HepG2 (cell line): ENCODE data around the gene KCND1. TPM values are rescaled to one million over a fixed set of nuclear protein-coding genes. Genes with fewer than 3 reads are reported as not detected.

Source experiments
- ATAC-seq: fragments of 200-7000 bp; cut with Tn5 transposase; 3 replicates; pipeline ENCODE4 v1.9.1; 2020; ENCODE audit warnings: mild to moderate bottlenecking, moderate library complexity
- BruUV-seq: library from RNA; stranded (reverse); fragments of 400-500 nt; replicated peaks from 2 replicates; lab custom pipeline; 2021; lab: Mats Ljungman, UMichigan
- CTCF ChIA-PET: fragments of 300-600 bp; formaldehyde crosslinking; extraction: SDS; loops from one replicate; lab custom pipeline; 2021; ENCODE audit warnings: low total read pairs, inconsistent platforms, low intra/inter-chr PET ratio; lab: Yijun Ruan, JAX
- POLR2A ChIA-PET: fragments of 350-600 bp; sonication (Branson Sonifier 250); formaldehyde crosslinking; loops from one replicate; lab custom pipeline; 2020; ENCODE audit warnings: antibody characterized with exemption, inconsistent platforms; lab: Yijun Ruan, JAX
- DNase-seq: peaks from one replicate; pipeline ENCODE4 v3.0.0-alpha.2; 2015; ENCODE audit warnings: low spot score
- FAIRE-seq: peaks from 3 replicates; lab custom pipeline; 2011; peaks lifted over from hg19 to GRCh38; lab: Jason Lieb, UNC
- H2AFZ ChIP-seq: one replicate; pipeline ENCODE4 v1.6.1; 2011; ENCODE audit warnings: low read length, inconsistent platforms
- H3K27ac ChIP-seq: fragments of 300-600 bp; 3 replicates; pipeline ENCODE4 v1.8.0; 2011; ENCODE audit warnings: mixed run types, mild to moderate bottlenecking, mixed read lengths, low read length, inconsistent platforms; ENCODE audit not compliant: insufficient read depth; ENCODE audit errors: extremely low read length
- H3K27me3 ChIP-seq, 2 experiments: fragments of 200-600 bp in 1 of 2; 2 replicates in 1 of 2; 3 replicates in 1 of 2; pipeline versions ENCODE4 v1.6.0 to v1.8.0; 2011; ENCODE audit warnings: low read length in 2 of 2, mild to moderate bottlenecking in 2 of 2, moderate library complexity in 2 of 2, inconsistent platforms in 1 of 2; ENCODE audit not compliant: insufficient read depth in 2 of 2, control insufficient read depth in 1 of 2
- H3K36me3 ChIP-seq, 2 experiments: fragments of 200-600 bp in 1 of 2; replicated peaks in 1 of 2; 2 replicates in 1 of 2; 3 replicates in 1 of 2; pipeline versions ENCODE4 v1.5.1 to v1.8.0; 2011; ENCODE audit warnings: low read length in 2 of 2, inconsistent platforms in 1 of 2; ENCODE audit not compliant: insufficient read depth in 2 of 2, control insufficient read depth in 1 of 2
- H3K4me1 ChIP-seq: 2 replicates; pipeline ENCODE4 v1.5.1; 2012; ENCODE audit warnings: low read length, inconsistent platforms; ENCODE audit not compliant: insufficient read depth
- H3K4me2 ChIP-seq: 2 replicates; pipeline ENCODE4 v1.6.0; 2011; ENCODE audit warnings: low read depth, low read length, inconsistent platforms
- H3K4me3 ChIP-seq, 3 experiments: fragments of 200-600 bp in 1 of 3; sonication (generic), shearing (Covaris generic) in 1 of 3; replicated peaks in 1 of 3; 2 replicates each; pipeline ENCODE4 v1.5.1; 2011 to 2016; ENCODE audit warnings: low read length in 3 of 3, inconsistent platforms in 2 of 3, low read depth in 2 of 3, mild to moderate bottlenecking in 2 of 3, control low read depth in 1 of 3, mixed read lengths in 1 of 3; ENCODE audit not compliant: insufficient read depth in 1 of 3
- H3K79me2 ChIP-seq: one replicate; pipeline ENCODE4 v1.6.1; 2011; ENCODE audit warnings: low read length, inconsistent platforms; ENCODE audit not compliant: insufficient read depth
- H3K9ac ChIP-seq: 2 replicates; pipeline ENCODE4 v1.6.0; 2011; ENCODE audit warnings: mild to moderate bottlenecking, low read depth, low read length, inconsistent platforms; ENCODE audit not compliant: insufficient read depth
- H3K9me3 ChIP-seq: 2 replicates; pipeline ENCODE4 v1.5.1; 2012; ENCODE audit warnings: mild to moderate bottlenecking, low read length
- H4K20me1 ChIP-seq: 2 replicates; pipeline ENCODE4 v1.6.0; 2011; ENCODE audit warnings: inconsistent platforms, mild to moderate bottlenecking, low read length, moderate library complexity; ENCODE audit not compliant: insufficient read depth
- ASH2L ChIP-seq: fragments of 300-600, 200-600 bp; sonication (generic); IDR thresholded peaks from 2 replicates; pipeline ENCODE4 v1.7.0; 2017; ENCODE audit warnings: low read depth, mild to moderate bottlenecking, moderate library complexity, mixed read lengths, low read length; ENCODE audit not compliant: insufficient read length
- FUBP1 ChIP-seq: sonication (generic); formaldehyde crosslinking; IDR thresholded peaks from 2 replicates; pipeline ENCODE4 v1.5.1; 2020; ENCODE audit warnings: missing genetic modification reagents, mild to moderate bottlenecking, borderline replicate concordance
- GMEB2 ChIP-seq: IDR thresholded peaks from 2 replicates; pipeline ENCODE4 v1.6.1; 2016; ENCODE audit warnings: missing biosample characterization, missing genetic modification reagents, low read depth
- RARA ChIP-seq: IDR thresholded peaks from 2 replicates; pipeline ENCODE4 v1.6.1; 2016; ENCODE audit warnings: missing genetic modification reagents, missing compliant biosample characterization
- ZNF512 ChIP-seq: sonication (generic); formaldehyde crosslinking; IDR thresholded peaks from 2 replicates; pipeline ENCODE4 v1.4.0; 2020; ENCODE audit warnings: mild to moderate bottlenecking, missing genetic modification reagents
- ZSCAN20 ChIP-seq: sonication (generic); formaldehyde crosslinking; IDR thresholded peaks from 2 replicates; pipeline ENCODE4 v1.4.0; 2020; ENCODE audit warnings: missing genetic modification reagents, mild to moderate bottlenecking, borderline replicate concordance
- whole genome bisulfite sequencing: methylation state at CpG from one replicate; pipeline ENCODE4 v1.1.6; 2017; ENCODE audit warnings: low lambda C conversion rate; 5-methylcytosine and 5-hydroxymethylcytosine counted together
- in situ Hi-C: cut with HindIII; loops from 2 replicates; pipeline ENCODE4 v1.10.0; 2017; ENCODE audit warnings: low pct_unique_long_range_greater_than_20kb; ENCODE audit not compliant: extremely low pct_ligation_motif_present
- intact Hi-C: fragments of 100-400 bp; cut with micrococcal nuclease; formaldehyde crosslinking; loops from one replicate; pipeline ENCODE4 v1.10.0; 2022; ENCODE audit not compliant: unreplicated experiment
- polyA plus RNA-seq, 8 experiments: library from polyadenylated mRNA; depleted of rRNA in 3 of 8; stranded (reverse) in 7 of 8; unstranded in 1 of 8; fragments of >200 nt; fragmentation: Illumina TruSeq in 4 of 8; extraction: Trizol in 4 of 8; gene quantifications; 2 replicates each; pipeline versions ENCODE4 v1.2.1 to v1.2.3, GENCODE V29; 2011 to 2016; ENCODE audit warnings: low read depth in 4 of 8, missing spikeins in 1 of 8, mixed read lengths in 1 of 8; ENCODE audit not compliant: insufficient read depth in 1 of 8
- total RNA-seq, 5 experiments: library from RNA; depleted of rRNA; stranded (reverse); fragments of >200 nt; fragmentation: Illumina TruSeq; extraction: Trizol; gene quantifications; 2 replicates each; pipeline ENCODE4 v1.2.3, GENCODE V29; 2016; ENCODE audit warnings: low read depth in 1 of 5

KCND1 gene
- total and polyA plus RNA-seq, 2 of the 13 experiments (the other 11 are each of a cell fraction or from before 2014, with no cell fraction given), result 0.07 to 0.30 TPM

- BruUV-seq, result no TSS peak
- ATAC-seq, result peak; percentile 47
- Histone ChIP-seq H2AFZ (no peak overlapping the region), H4K20me1 (no peaks in the 10 kb centered on the region), H3K79me2 (peaks cover 13% of the 10 kb centered on the region), H3K36me3 (peaks cover 3 to 20% of the 10 kb centered on the region in 2 experiments; a peak in 3 of 5 replicates), H3K4me3 (peak overlapping the region; percentile 46 to 75 (median 53); a peak in 5 of 6 replicates), H3K9ac (peak overlapping the region; percentile 43; the same call in 1 of the 2 replicates), H3K27me3 (no peaks in the 10 kb centered on the region), H3K4me1 (peaks cover 31% of the 10 kb centered on the region), H3K9me3 (no peaks in the 10 kb centered on the region), H3K27ac (peak overlapping the region; percentile 59), H3K4me2 (peak overlapping the region; percentile 65)
- no peak for TF ChIP-seq ZNF512 (CRISPR knock-in tag)
- TF ChIP-seq ASH2L, result peak; percentile 8
- no peak for TF ChIP-seq FUBP1 (CRISPR knock-in tag)
- no peak for TF ChIP-seq ZSCAN20 (CRISPR knock-in tag)
- TF ChIP-seq GMEB2 (CRISPR knock-in tag), result no peak
- no peak for TF ChIP-seq RARA (CRISPR knock-in tag)
- no peak for FAIRE-seq
- DNase-seq, result no peak
- ChIA-PET POLR2A (interaction anchor here (0.6 to 1.5 kb wide), 3 partner anchors 22 to 28 kb away, joined by 3 to 7 read pairs (median 3); partner anchors contain the start of genes PQBP1 and TIMM17B), CTCF (no interaction called here)
- no CpG with 5 or more reads among the region's 15 CpGs for WGBS
- intact Hi-C loops, result loop anchor here (5.0 to 10.0 kb wide), 2 partner anchors 155 to 272 kb away; partner anchors contain the start of gene GLOD5
- in situ Hi-C loops, result no loop called here
Observed at GRCh38 chrX:48919360-48919841, 52.2 kb downstream of the KCND1 start.
